ENCODE data around the gene EGLN2.
A peak's percentile ranks its signal among the peaks of the same experiment; 100 is the strongest.
"Not testable (repeated sequence)": the region's sequence is repeated elsewhere in the genome, so short reads cannot be mapped to it uniquely, and the experiment has no call there.

EGLN2 gene

DNA sequence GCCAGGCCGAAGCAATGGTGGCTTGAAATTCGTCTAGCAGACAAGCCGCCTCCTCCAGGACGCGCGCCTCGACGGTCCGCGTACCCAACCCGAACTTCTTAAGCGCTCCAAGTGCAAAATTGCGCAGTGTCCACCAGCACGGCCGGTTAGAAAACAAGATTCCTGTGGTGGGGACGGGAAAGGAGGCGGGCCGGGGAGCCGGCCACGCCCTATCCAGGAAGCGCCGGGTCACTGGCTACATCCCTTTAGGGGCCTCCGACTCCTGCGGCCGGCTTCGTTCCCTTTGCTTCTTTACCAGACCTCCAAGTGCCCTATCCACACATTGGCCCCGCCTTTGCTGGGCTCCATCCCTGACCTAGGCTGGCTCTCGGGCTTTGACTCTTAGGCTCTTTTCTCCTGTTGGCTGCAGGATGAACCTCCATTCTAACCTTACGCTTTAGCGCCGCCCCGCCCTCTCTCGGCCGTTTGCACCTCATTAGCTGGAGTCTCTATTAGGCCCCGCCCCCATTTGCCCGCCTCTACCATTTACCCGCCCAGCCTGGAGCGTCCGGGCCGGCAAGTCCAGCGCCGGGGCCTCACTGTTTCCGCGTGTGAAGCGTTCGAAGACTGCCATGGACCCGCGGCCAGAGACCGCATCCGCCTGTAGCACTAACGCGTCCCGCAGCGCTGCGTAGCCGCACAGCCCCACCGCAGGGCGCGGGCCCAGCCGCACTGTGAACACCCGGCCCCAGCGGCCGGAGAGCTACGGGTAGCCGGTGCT is 11.8 kb downstream of the EGLN2 start:
- DNase-seq; in situ Hi-C loops (cut with MboI; ENCODE audit: low pct_unique_long_range_greater_than_20kb, low sequenced_read_pairs): not testable (repeated sequence)

DNA sequence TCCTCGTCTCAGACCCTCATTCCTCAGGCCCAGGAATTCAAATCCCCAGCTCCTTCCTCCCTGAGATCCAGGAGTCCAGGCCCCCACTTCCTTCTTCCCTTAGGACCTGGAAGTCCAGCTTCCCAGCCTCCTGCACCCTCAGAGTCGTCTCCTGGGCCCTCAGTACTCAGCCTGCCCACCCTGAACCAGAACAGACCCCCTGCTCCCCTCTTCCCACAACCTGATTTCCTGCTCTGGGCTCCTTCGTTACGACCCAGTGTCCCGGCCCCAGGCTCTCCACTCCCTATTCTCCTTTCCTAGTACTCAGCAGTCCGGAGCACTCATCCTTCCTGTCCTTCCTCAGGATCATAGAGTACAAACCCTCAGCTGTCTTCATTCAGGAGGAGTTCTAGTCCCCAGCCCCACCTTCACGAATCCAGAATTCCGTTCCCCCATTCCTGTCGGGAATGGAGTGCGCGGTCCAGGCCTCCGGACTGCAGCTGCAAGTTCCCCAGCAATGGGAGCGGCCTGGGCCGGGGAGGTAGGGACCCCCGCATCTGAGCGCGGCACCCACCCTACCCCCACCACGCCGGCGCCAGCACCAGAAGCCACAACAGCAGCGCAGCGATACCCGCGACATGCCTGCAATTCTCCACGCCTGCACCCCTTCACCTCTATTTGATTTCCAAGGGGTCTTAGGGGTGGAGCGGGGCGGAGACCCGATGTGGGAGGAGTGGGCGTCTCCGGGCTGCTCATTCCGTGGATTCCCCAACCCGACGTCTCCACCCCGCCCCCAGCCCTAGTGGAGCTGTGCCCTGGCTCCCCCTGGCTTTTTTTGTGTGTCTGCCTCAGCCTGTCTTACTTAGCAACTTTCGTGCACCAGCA is 12.7 kb downstream of the EGLN2 start:
- DNase-seq, result no peak
- in situ Hi-C loops (cut with MboI; ENCODE audit: low pct_unique_long_range_greater_than_20kb, low sequenced_read_pairs), result no loop called here

DNA sequence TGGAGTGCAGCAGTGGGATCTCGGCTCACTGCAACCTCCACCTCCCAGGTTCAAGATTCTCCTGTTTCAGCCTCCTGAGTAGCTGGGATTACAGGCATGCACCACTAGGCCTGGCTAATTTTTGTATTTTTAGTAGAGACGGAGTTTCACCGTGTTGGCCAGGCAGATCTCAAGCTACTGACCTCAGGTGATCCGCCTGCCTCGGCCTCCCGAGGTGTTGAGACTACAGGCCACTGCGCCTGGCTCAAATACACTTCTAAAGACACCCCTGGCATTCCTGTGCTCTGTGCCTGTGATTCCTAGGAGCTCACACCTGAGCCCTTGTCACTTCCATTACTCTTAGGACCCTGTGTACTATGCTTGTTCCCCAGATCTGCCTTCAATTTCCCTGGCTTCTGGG is 13.6 kb downstream of the EGLN2 start:
- DNase-seq; in situ Hi-C loops (cut with MboI; ENCODE audit: low pct_unique_long_range_greater_than_20kb, low sequenced_read_pairs): not testable (repeated sequence)

DNA sequence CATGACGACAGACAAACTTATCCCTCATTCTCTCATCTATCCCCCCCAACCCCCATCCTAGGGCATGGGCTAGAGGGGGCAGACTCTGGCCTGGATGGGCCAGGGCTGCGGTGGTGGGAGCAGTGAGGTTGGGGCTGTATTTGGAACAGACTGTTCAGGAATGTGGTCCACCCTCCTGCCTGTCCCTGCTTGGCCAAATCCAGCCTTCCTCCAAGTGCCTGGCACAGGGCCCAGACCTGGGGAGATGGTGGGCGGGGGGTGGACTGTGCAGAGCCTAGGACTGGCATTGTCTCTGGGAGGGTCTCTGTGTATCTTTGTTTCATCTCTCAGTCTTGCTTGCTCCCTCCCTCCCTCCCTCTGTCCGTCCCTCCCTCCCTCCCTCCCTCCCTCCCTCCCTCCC is 14.2 kb downstream of the EGLN2 start:
- DNase-seq, result no peak
- in situ Hi-C loops (cut with MboI; ENCODE audit: low pct_unique_long_range_greater_than_20kb, low sequenced_read_pairs), result no loop called here

DNA sequence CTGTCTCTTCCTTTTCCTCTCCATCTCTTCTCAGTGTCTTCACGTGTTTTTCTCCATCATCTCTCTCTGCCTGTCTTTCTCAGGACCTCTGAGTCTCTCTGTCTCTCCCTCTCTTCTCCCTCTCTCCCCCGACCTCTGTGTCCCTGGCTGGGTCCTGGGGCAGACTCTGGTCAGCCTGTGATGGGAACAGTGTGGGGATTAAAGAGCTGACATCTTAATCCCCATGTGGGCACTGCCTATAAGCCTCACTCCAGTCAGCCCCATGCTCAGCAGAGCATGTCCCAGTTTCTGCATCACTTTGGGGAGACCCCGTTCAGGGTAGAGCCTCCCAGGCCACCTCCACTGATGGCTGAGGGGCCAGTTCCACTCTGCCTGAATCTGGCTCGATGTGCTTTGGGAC is 16.2 kb downstream of the EGLN2 start:
- in situ Hi-C loops (cut with MboI; ENCODE audit: low pct_unique_long_range_greater_than_20kb, low sequenced_read_pairs), result no loop called here
- DNase-seq, result no peak

DNA sequence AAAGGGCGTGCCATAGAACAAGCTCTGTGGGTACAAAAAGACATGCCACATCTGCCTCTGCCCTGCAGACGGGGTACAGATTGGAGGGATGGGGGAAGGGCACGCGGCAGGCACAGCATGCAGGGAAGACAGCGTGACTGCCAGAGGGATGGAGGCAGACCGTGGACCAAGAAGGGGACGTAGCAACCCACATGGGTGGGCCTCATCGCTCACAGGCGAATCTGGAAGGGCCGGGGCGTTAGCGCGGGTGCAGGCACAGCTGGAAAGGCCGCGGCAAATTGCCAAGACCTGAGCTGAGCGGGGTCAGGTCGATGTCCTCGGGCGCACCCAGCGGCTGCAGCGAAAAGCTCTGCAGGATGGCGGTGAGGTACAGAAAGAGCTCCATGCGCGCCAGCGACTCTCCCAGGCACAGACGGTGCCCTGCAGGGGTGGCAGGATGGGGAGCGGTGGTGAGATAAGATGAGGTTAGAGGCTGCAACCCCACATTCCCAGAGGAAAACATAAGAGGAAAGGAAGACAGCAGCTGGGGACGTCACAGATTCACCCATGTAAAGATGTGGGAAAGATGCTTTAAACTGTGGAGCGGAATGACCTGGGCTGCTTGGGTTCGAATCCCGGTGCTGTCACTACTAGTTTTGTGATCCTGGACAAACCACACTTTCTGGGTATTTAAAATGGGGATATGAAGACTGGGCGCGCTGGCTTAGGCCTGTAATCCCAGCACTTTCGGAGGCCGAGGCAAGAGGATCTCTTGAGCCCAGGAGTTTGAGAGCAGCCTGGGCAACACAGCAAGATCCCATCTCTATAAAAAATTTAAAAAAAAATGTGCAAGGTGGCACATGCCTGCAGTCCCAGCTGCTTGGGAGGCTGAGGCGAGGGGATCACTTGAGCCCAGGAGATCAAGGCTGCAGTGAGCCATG is 19.7 kb downstream of the EGLN2 start:
- peak; percentile 67 for DNase-seq
- in situ Hi-C loops (cut with MboI; ENCODE audit: low pct_unique_long_range_greater_than_20kb, low sequenced_read_pairs), result not testable (repeated sequence)

DNA sequence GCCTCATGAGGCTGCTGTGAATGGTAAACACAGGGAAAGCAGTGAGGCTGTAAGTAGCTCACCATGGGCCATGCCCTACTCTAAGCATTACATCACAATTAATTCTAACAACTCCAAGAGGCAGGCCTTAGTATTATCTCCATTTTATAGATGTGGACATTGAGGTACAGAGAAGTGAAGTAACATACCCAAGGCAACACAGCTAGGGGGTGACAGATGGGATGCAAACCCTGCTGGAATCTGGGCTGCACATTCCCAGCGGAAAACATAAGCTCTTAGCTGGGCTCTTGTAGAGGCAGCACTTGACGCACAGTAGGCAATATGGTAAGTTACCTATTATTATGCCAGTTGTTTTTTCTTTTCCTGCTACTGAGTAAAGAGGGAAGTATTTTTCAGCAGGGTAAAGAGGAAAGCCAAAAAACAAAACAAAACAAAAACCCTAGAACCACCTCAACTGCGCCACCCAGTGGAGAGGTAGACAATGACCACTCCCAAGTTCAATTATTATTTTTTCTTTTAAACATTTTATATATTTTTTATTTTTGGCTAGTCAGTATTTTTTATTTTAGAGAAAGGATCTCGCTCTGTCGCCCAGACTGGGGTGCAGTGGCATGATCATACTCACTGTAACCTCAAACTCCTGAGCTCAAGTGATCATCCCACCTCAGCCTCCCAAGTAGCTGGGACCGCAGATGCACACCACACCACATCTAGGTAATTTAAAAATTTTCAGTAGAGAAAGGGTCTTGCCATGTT is 20.7 kb downstream of the EGLN2 start:
- peak; percentile 72 for DNase-seq
- in situ Hi-C loops (cut with MboI; ENCODE audit: low pct_unique_long_range_greater_than_20kb, low sequenced_read_pairs), result not testable (repeated sequence)

DNA sequence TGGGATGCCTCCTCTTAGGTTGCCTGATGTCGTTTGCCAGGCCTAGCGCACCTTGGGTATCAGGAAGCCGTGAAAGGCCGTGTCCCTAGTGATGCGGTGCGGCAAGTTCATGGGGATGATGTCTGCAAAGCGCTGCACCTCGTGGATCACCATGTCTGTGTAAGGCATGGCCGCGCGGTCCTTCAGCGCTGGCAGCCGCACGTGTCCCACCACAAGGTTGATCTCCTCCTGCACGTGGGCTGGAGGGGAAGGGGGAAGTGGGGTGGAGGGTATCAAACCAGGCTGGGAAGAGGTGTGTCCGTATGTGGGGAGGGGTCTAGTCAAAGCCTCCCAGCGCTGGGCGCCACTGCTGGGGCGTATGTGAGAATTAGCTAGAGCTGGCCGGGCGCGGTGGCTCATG is 23.2 kb downstream of the EGLN2 start:
- in situ Hi-C loops (cut with MboI; ENCODE audit: low pct_unique_long_range_greater_than_20kb, low sequenced_read_pairs), result no loop called here

DNA sequence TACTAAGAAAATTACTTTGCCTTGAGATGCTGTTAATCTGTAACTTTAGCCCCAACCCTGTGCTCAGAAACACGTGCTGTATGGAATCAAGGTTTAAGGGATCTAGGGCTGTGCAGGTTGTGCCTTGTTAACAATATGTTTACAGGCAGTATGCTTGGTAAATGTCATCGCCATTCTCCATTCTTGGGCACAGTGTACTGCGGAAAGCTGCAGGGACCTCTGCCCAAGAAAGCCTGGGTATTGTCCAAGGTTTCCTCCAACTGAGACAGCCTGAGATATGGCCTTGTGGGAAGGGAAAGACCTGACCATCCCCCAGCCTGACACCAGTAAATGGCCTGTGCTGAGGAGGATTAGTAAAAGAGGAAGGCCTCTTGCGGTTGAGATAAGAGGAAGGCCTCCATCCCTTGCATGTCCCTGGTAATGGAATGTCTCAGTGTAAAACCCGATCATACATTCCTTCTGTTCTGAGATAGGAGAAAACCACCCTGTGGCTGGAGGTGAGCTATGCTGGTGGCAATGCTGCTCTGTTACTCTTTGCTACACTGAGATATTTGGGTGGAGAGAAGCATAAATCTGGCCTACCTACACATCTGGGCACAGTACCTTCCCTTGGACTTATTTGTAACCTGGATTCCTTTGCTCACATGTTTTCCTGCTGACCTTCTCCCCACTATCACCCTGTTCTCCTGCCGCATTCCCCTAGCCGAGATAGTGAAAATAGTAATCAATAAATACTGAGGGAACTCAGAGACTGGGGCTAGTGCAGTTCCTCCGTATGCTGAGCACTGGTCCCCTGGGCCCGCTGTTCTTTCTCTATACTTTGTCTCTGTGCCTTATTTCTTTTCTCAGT is 23.9 kb downstream of the EGLN2 start:
- DNase-seq, result peak; percentile 95
- in situ Hi-C loops (cut with MboI; ENCODE audit: low pct_unique_long_range_greater_than_20kb, low sequenced_read_pairs), result not testable (repeated sequence)

More for the DNA sequence above, 23.2 kb downstream of the EGLN2 start:
- peak; percentile 36 for DNase-seq

DNA sequence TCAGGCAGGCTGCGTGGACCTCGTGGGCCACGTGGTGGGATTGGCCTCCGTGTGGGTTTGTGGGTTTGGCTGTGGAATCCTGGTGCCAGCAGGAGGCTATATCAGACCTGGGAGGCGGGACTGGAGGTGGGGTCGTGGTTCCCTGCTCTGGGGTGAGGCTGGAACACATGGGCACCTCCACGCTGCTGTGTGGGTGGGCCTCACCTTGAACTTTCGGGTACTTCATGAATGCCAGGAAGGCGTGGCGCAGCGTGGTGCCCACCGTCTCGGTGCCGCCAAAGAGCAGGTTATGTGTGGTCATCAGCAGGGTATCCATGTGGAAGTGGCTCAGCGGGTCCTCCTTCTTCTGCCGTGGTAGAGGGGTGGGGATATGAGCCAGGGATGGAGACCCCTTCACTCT is 25.9 kb downstream of the EGLN2 start:
- DNase-seq; in situ Hi-C loops (cut with MboI; ENCODE audit: low pct_unique_long_range_greater_than_20kb, low sequenced_read_pairs): not testable (repeated sequence)

DNA sequence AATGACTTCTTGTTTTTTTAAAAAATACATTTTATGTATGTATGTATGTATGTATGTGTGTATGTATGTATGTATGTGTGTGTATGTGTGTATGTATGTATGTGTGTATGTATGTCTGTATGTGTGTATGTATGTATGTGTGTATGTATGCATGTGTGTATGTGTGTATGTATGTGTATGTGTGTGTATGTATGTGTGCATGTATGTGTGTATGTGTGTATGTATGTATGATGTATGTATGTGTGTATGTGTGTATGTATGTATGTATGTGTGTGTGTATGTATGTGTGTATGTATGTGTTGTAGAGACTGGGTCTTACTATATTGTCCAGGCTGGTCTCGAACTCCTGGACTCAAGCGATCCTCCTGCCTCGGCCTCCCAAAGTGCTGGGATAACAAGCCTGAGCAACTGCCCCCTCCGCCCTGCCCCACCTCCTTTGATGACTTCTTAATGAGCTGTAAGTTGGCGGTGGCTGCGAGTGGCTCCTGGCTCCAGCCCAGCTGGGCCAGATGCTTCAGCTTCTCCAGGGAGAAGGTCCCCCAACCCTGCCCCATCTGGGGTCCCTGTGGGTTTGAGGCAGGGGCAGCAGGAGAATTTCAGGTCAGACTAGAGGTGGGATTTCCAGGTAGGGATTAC is 26.6 kb downstream of the EGLN2 start:
- in situ Hi-C loops (cut with MboI; ENCODE audit: low pct_unique_long_range_greater_than_20kb, low sequenced_read_pairs), result not testable (repeated sequence)

DNA sequence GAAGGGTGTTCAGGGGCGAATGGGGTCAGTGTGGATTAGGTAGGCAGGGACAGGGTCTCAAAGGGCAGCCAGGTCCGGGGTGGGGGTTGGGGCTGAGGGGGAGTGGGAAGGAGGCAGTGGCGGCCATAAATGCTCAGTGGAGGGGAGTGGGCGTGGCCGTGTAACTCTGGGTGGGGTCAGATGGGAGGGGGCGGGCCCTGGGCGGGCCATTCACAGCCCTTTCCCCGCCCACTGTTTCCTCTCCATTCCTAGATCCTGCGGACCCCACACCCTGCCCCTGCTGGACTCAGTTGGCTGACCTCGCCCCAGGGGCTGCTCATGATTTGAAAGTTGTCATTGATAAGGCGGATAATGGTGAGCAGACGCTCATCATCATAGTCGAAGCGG is 27.3 kb downstream of the EGLN2 start:
- DNase-seq; in situ Hi-C loops (cut with MboI; ENCODE audit: low pct_unique_long_range_greater_than_20kb, low sequenced_read_pairs): not testable (repeated sequence)

More for the DNA sequence above, 26.6 kb downstream of the EGLN2 start:
- not testable (repeated sequence) for DNase-seq

DNA sequence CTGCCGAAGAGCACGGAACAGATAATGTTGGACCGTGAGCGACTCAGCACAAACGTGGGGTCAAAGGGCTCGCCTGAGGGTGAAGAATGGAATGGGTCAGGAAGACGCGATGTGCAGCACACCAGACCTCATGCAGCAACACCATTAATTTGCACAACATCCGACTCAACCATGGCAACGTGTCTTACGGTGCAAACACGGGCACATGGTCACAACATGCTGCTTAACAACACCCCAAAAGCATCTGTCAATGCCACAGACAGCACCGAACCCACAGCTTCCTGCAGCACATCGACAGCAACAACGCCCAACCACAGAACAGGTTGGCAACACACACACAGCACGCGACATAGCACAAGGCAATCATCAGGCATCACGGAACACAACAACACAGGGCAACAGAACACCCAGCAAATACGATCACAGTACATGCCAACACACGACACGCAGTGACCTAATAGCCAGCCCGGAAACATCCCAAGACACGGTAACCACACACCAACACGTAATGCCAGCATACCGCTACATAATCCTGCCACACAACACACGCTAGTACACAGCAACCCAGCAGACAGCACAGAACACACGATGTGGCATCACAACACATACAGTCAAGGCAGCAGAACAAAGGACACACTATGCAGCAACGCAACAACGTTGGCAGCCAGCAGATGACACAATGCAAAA is 27.9 kb downstream of the EGLN2 start:
- DNase-seq, result peak; percentile 32
- in situ Hi-C loops (cut with MboI; ENCODE audit: low pct_unique_long_range_greater_than_20kb, low sequenced_read_pairs), result not testable (repeated sequence)

DNA sequence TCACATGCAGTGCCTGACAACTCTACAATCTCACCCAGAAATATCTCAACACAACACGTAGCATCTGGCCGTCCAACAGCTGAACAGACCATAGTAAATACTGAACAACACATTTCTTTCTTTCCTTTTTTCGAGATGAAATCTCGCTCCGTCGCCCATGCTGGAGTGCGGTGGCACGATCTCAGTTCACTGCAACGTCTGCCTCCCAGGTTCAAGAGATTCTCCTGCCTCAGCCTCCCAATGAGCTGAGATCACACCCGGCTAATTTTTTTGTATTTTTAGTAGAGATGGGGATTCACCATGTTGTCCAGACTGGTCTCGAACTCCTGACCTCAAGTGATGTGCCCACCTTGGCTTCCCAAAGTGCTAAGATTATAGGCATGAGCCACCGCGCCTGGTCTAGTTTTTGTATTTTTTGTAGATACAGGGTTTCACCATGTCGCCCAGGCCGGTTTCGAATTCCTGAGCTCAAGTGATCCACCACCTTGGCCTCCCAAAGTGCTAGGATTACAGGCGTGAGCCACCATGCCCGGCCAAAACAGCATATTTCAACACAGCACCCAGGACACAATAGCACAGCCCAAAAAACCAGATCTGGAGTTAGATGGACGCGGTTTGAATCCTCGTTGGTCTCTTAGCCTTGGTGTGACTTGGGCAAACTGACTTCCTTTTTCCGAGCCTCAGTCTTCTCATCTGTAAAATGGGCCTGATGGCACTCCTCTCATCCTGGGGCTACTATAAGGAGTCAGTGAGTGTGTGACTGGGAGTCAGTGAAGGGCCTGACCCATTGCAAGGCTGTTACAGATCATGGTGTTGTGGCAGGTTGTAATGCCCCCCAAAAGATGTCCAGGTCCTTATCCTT is 28.6 kb downstream of the EGLN2 start:
- in situ Hi-C loops (cut with MboI; ENCODE audit: low pct_unique_long_range_greater_than_20kb, low sequenced_read_pairs), result no loop called here
- DNase-seq, result no peak

DNA sequence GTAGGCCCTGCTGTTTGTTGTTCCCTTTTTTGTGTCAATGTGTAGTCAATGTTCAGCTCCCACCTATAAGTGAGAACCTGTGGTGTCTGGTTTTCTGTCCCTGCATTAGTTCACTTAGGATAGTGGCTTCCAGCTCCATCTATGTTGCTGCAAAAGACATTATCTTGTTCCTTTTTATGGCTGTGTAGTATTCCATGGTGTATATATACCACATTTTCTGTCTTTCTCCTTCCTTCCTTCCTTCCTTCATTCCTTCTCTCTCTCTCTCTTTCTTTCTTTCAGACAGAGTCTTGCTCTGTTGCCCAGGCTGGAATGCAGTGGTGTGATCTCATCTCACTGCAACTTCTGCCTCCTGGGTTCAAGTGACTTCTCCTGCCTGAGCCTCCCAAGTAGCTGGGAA is 30.2 kb downstream of the EGLN2 start:
- DNase-seq, result no peak
- in situ Hi-C loops (cut with MboI; ENCODE audit: low pct_unique_long_range_greater_than_20kb, low sequenced_read_pairs), result no loop called here

DNA sequence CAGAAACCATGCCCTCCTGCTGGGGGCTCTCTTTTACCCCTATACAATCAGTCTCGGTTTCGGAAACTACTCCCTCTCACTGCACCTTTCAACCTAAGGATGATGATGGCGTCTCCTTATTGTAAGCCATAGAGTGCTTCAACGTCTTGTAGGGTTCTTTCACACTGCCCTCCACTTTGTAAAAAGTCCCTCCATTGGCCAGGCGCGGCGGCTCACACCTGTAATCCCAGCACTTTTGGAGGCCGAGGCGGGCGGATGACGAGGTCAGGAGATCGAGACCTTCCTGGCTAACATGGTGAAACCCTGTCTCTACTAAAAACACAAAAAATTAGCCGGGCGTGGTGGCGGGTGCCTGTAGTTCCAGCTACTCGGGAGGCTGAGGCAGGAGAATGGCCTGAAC is 31.8 kb downstream of the EGLN2 start:
- in situ Hi-C loops (cut with MboI; ENCODE audit: low pct_unique_long_range_greater_than_20kb, low sequenced_read_pairs); DNase-seq: not testable (repeated sequence)
